Middle frontal gyrus (tissue), 1 donor: ENCODE measurements around the gene SSUH2.
"Not testable (repeated sequence)": the region's sequence is repeated elsewhere in the genome, so short reads cannot be mapped to it uniquely, and the experiment has no call there.

Source experiments
- DNase-seq: peaks from one replicate; pipeline ENCODE4 v3.0.0-alpha.2; 2015; ENCODE audit warnings: low spot score; ENCODE audit errors: extremely low spot score

Gene SSUH2

DNA sequence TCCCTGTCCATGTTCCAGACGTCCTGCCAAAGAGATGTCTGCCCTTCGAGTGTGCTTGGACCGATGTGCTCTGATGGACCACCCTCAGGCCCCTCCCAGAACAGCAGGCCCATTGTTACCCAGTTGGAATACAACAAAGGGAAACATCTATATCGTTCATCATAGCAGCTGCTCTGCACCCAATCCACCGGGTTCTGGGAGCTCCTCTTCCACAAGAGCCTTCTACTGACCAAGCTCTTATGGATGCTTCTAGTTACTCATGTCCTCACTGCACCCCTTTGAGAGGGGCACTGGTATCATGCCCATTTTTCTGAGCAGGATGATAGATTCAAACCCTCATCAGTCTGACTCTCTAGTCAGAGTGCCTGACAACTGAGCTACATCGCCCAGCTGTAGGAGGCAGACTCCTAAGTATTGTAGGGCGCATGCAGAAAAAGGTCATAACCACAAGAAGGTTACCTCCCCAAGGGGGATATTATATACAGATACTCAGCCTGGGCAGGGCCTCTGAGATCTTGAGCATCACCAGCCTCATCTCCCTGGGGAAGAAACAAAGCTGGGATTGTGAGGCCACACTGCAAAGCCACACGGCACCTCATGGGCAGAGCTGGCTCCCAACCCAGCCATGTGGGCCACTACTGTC, at the start of gene SSUH2:
SSUH2 (minus strand) TSS at position 51 of the 643 bp plus-strand sequence; CDS start at position 11, 40 bp downstream.
- DNase-seq, result no peak

GRCh38 chr3:8691295-8691694, 46.7 kb upstream of the SSUH2 start:
- not testable (repeated sequence) for DNase-seq

DNA sequence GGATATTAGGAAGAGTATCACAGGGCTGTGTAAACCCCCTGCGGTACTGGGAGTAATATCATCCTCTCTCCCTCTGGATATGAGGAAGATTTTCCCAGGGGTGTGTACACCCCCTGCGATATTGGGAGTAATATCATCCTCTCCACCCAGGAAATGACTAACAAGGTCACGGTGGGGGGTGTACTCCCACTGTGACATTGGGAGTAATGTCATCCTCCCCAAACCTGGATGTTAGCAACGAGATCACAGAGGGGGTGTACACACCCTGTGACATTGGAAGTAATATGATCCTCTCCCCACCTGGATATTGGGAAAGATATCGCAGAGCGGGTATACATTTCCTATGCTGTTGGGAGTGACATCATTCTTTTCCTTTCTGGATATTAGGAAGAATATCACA, 40.4 kb upstream of the SSUH2 start:
- not testable (repeated sequence) for DNase-seq

GRCh38 chr3:8682850-8683574, 38.4 kb upstream of the SSUH2 start:
- not testable (repeated sequence) for DNase-seq

GRCh38 chr3:8681881-8682538, 37.4 kb upstream of the SSUH2 start:
- not testable (repeated sequence) for DNase-seq

GRCh38 chr3:8681349-8681748, 36.8 kb upstream of the SSUH2 start:
- DNase-seq, result no peak

DNA sequence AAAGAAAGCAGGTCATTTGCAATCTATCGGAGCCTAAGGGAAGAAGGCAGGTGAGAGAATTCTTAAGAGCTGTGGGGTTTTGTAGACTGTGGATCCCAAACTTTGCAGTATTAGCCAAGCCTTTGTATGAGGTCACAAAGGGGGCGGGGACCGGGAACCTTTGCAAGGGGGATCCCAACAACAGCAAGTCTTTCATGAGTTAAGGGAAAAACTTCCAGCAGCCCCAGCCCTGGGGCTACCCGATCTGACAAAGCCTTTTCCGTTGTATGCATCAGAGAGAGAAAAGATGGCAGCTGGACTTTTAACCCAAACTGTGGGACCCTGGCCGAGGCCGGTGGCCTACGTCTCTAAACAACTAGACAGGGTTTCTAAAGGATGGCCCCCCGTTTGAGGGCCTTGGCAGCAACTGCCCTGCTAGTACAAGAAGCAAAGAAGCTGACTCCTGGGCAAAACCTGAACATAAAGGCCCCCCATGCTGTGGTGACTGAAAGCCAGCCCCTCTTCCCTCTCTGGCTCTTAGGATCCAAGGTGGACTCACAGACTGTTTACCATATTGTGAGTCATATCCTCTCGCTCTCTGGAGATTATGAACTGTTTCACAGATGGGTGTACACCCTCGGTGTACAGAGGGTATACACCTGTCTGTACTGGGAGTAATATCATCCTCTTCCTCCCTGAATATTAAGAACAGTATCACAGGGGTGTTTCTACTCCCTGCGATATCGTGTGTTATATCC, 35.4 kb upstream of the SSUH2 start:
- not testable (repeated sequence) for DNase-seq

DNA sequence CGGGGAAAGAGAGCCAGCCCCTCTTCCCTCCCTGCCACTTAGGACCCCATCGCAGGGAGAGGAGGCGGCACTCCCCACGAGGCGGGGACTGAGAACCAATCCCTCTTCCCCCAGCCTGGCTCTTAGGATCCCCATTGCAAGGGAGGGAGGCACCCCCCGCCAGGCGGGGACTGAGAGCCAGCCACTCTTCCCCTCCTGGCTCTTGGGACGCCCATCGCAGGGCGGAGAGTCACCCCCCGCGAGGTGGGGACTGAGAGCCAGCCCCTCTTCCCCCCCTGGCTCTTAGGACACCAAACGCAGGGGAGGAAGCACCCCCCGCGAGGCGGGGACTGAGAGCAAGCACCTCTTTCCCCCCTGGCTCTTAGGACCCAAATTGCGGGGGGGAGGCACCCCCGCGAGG, 34.2 kb upstream of the SSUH2 start:
- no peak for DNase-seq

- DNase-seq, result not testable (repeated sequence)
These were observed 32.7 kb upstream of the SSUH2 start for GRCh38 chr3:8677258-8677657.

GRCh38 chr3:8675591-8675990, 31.0 kb upstream of the SSUH2 start:
- DNase-seq, result not testable (repeated sequence)

GRCh38 chr3:8673083-8673737, 28.6 kb upstream of the SSUH2 start:
- DNase-seq, result no peak

- DNase-seq, result no peak
These were observed 24.4 kb upstream of the SSUH2 start for GRCh38 chr3:8669019-8669418.

- no peak for DNase-seq
These were observed 23.6 kb upstream of the SSUH2 start for GRCh38 chr3:8668216-8668615.

- DNase-seq, result no peak
These were observed 23.0 kb upstream of the SSUH2 start for GRCh38 chr3:8667463-8668091.

GRCh38 chr3:8665407-8665896, 20.9 kb upstream of the SSUH2 start:
- no peak for DNase-seq

DNA sequence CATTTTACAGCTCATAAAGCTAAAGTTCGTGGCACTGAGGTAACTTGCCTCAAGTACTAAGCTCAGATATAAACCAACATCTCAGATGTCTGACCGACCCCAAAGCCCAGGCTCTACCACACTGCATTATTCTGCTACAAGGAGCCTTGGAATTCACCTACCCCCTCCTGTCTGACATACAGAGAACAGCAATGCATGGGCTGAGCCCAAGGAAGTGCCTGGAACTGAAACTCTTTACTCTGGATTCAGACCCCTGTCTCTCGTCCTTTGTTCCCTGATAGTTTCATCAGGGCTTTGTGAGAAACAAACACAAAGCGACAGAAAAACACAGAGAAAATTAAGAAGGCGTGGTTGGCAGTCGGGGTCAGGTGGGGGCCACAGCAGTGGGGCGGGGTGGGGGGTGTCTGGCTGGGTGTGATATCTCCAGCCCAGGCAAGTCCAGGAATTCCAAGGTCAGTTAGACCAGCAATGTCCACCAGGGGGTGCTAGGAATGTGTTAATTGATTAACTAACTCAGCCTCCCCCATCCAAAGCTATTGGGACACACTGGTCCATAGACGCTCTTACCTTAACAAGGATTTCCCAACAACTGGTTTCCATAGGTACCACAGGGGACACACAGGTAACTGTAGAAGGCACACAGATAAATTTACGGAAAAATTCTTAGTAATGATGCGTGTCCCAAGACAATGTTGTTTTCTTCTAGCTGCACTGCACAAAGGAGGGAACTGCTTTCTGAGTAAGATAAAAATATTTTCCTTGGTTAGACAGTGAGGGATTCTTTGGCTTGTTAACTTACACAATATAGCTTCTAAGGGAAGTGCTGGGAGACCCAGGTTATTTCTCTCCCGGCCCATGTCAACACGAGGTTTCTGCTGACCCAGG, 18.8 kb upstream of the SSUH2 start:
- no peak for DNase-seq

DNA sequence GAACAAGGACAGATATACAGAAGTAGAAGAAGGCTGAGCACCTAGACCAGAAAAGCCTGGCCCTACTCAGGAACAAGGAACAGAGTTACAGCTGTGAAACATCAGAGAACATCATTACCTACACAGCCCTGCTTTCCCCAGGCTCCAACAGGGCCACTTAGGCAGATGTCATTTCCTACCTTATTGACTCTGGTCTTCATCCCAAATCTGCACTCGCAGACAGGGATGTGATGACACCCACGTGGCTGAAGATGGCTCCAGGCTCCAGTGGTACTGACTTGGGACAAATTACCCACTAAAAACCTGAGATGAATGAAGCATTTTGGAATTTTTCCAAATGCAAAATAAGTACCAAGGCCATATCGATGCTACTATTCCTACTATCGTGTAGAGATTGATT, 18.0 kb upstream of the SSUH2 start:
- DNase-seq, result no peak

DNA sequence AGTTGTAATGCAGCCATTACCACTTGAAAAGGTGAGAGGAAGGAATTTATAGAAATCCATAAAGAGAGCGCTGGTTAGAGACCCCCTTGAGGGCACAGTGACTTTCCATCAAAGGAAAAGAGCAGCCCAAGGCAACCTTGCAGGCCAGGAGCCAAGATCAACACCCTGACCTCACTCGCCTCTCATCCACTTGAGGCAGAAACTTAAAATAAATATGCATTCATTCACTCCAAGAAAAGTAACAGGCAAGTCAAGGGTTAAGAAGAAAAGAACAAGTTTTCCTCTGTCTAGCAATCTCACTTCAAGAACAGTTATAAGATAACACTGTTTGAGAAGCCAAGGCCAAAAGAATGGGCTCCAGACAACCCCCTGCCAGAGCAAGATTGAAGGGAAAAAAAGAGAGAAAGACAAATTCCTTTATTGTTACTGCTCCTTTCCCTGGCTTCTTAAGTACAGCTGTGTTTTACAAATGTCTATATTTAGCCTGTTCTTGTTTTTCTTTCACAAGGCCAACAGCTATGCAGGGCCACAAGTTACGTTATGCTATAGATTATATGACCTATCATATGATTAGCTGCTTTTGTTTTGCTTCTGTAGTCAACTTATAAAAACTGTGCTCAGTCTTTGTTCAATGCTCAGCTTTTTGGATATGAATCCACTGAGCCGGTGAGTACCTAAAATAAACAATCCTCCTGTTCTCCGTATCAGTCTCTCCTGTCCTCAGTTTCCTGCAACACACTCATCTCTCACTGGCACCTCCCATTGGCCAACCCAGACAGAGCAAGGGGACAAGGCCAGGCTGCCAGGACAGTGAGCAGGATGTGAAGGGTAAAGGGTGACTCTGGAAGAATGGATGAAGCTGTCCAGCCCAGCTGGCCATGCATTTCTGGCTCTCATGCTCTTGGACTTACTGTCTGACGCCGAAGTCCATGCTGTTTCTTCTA, 15.8 kb upstream of the SSUH2 start:
- DNase-seq, result no peak
